Peyer's patch (tissue), 4 donors: ENCODE data around the gene IL37.

Source experiments
- POLR2A ChIP-seq, 2 donors: fragments of 450-650 bp; IDR thresholded peaks; one replicate each; pipeline ENCODE4 v1.5.1; 2017; ENCODE audit warnings: antibody characterized with exemption in 2 of 2, mild to moderate bottlenecking in 2 of 2, moderate library complexity in 2 of 2
- TF ChIP-seq, protein P1 (sequence below), 6 experiments: fragments of 450-650 bp in 4 of 6; fragments of 200-600 bp in 2 of 6; sonication (generic) in 1 of 6; IDR thresholded peaks; one replicate each; pipeline ENCODE4 v1.5.1; 2017 to 2019; ENCODE audit warnings: antibody characterized with exemption in 6 of 6, mild to moderate bottlenecking in 3 of 6, moderate library complexity in 1 of 6

DNA sequence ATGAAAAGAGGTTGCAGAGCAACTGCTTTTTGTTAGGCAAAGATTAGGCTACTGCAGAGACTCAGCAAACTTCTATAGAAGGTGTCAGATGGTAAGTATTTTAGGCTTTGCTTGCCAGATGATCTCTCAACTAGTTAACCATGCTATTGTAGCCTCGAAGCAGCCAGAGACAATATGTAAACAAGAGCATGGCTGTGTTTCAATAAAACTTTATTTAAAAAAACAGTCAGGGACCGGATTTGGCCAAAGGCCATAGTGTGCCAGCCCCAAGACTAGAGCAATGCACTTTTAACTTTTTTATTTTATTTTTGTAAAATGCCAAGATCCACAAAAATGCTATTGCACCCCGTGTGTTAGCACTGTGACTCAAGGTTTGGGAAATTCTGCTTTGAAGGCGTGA is 1.4 kb downstream of the IL37 start:
- TF ChIP-seq, protein P1, sequence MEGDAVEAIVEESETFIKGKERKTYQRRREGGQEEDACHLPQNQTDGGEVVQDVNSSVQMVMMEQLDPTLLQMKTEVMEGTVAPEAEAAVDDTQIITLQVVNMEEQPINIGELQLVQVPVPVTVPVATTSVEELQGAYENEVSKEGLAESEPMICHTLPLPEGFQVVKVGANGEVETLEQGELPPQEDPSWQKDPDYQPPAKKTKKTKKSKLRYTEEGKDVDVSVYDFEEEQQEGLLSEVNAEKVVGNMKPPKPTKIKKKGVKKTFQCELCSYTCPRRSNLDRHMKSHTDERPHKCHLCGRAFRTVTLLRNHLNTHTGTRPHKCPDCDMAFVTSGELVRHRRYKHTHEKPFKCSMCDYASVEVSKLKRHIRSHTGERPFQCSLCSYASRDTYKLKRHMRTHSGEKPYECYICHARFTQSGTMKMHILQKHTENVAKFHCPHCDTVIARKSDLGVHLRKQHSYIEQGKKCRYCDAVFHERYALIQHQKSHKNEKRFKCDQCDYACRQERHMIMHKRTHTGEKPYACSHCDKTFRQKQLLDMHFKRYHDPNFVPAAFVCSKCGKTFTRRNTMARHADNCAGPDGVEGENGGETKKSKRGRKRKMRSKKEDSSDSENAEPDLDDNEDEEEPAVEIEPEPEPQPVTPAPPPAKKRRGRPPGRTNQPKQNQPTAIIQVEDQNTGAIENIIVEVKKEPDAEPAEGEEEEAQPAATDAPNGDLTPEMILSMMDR (IDR thresholded peaks at IDR 0.05) = no peak
- no peak for TF ChIP-seq POLR2A (IDR thresholded peaks at IDR 0.05)
